Activated gamma-delta T cell treated with Interleukin-2 at 50 U/mL for 16 hours (primary cell): Measurements from ENCODE around the gene RANBP17.

Experiments
- DNase-seq: peaks from one replicate; pipeline ENCODE4 v3.0.0-alpha.2; 2020

The RANBP17 gene

GRCh38 chr5:171306781-171307591, 445.2 kb downstream of the RANBP17 start:
- DNase-seq: no peak

DNA sequence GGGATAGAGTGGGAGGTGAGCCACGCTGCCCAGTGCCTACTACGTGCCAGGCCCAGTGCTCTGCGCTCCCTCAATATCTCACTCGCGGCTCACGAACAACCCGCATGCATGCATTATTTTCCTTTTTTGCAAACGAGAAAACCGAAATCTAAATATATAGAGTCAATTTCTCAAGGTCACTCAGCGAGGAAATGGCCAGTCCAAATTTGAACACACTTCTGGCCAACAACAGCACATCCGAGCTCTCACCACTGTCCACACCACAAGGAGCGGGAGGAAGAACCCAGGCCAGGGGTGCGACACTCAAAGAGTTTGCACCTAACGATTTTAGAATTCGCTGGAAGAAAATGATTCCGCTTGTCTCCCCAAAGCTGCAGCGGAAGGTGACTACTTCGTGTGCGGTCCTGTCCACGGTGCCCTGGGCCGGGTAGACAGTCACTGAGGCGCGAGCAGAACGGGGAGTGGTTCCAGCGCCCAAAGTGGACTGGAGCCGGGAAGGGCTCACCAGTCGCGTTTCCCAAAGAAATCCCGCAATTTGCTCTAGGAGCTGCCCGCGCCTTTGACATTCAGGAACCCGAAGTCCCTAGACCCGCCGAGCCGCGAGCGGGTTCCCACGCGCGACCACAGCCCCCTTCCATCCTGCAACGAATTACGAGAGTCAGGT, 446.1 kb downstream of the RANBP17 start:
- DNase-seq: no peak

DNA sequence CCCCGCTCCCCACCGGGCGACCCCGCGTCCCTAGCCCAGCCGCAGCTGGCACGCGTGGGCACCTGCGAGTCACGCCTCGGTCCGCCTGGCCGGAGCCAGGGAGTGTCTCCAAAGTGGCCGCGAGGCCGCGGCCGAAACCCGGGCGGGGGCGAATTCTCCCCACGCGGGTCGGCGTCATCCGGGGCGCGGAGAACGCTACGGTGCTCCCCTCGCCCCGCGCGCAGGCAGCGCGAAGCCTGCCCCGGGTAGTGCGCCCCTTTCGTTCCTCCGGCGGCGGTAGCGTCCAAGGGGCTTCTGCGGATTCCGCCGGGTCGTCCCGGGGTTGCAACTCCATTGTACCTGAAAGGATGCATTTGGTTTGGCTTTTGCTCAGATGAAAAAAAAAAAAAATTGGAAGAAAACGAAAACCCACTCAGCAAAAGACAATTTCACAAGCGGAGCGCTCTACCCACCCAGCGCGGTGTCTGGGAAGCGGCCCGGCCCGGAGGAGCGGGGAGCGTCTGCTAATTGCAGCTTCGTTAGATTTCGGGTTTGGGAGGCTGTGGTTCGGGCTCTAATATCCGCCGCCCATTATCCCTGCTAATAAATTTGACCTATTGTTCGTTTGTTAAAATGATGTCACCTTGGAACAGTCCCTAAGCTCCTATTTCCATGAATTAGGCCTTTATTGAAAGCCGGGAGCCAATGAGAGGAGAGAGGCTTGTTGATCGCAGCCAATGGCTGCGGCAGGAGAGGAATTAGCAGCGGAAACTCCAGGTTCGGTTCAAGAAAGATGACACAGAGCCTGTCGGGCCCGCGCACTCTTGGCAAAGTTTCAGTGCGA, 446.8 kb downstream of the RANBP17 start, which contains the start of gene TLX3:
TSS of gene TLX3 (plus strand) at position 796 of the 823 bp plus-strand sequence. CDS start 118 bp downstream, outside the sequence.
- no peak for DNase-seq

- DNase-seq: no peak
Measured at GRCh38 chr5:171309276-171310211, 447.7 kb downstream of the RANBP17 start.

DNA sequence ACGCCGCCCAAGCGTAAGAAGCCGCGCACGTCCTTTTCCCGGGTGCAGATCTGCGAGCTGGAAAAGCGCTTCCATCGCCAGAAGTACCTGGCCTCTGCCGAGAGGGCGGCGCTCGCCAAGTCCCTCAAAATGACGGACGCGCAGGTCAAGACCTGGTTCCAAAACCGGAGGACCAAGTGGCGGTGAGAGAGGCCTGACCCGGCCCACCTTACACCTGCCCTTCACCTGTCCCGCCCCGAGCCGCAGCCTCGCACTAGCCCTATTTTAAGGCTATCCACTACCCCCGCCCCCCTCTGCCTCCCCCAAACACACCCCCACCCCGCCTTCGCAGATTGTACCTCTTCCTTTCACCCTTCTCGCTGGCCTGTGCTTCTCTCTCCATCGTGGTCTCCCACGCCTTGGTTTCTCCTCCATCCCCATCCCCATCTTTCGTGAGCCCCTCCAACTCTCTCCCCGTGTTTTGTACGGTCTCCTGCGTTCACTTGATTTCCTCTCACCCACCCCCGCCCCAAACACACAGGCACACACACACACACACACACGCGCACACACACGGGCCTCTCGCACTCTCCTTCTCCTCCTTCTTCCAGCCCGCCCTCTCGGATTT, 448.5 kb downstream of the RANBP17 start:
- no peak for DNase-seq

DNA sequence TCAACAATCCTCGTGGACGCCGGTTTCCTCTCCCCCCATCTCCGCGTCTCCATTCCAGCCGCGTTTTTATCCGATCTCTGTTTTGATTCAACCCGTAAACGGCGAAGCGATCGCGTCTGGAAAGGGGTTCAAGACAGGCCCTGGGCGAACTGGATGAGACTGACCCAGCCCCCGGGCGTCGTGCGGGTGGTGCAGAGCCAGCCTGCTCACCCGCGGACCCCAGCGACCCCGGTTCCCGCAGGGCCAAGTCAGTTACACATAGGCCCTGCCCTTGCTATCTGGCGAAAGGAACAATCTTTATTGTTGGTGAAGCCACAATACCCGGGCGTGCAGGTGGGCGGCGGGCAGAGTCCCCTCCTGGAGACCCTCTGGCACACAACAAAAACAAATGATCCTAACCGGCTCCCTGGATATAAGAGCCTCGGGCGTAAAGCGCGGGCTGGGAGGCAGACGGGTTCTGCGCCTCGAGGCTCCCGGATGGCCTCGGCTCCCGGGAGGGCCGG, 449.1 kb downstream of the RANBP17 start:
- DNase-seq: no peak

GRCh38 chr5:171311322-171312077, 449.7 kb downstream of the RANBP17 start:
- no peak for DNase-seq

DNA sequence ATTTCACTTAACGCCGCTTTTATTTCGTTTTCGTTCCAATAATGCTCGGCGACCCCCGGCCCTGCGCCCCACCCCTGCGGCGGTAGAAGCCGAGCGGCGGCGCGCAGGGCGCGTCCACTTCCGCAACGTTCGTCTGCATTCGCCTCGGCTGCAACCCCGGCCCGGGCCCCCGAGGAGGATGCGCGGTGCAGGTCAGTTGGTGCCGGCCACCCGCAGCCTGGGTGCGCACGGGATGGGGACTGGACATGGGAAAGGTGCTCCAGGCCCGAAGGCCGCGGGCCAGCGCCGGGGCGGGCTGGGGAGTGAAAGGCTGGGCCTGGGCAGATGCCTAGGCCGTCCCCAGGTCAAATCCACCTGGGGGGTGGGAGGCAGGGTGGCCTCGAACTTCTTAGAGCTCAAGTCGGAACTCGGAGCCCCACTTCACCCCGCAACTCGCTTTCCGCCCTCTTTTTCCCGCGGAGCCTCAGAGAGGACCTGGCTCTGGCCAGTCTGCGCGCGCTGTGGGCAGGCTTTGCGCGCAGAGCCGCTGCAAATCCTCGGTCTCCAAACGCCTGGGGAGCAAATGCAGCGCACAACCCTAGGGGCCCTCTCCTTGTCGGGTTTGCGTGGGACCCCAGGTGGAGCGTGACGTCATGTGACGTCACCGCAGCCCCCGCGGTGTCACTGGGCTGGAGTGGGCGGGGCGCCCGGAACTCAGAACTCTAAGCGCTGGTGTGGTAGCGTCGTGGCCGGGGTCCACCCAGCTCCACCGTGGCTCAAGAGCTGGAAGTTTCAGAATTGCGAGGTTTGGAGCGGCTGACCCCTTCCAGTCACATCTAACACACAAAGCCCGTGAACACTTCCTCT, 450.5 kb downstream of the RANBP17 start:
- DNase-seq: no peak

GRCh38 chr5:171313481-171314206, 451.8 kb downstream of the RANBP17 start:
- DNase-seq: no peak

GRCh38 chr5:171314728-171315385, 453.0 kb downstream of the RANBP17 start:
- no peak for DNase-seq

DNA sequence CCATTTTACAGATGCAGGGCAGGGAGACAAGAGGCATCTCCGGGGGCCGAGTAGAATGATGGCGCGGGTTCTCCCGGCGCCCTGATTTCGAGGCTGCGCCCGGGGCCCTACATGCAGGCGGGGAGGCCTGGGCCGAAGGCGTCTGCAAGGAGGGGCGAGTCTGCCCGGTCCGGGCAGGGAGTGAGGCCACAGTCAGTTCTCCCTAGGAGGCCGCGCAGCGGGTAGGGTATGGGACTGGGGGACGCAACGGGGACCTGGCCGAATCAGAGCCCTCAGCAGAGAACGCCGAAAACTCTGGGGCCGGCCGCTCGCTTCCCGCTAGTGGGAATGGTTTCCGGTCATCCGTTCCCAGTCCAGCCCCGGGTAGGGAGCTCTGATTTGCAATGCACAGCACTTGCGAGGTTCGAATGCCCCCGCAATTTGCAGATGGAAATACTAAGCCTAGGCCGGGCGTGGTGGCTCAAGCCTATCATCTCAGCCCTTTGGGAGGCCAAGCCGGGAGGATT, 453.6 kb downstream of the RANBP17 start:
- no peak for DNase-seq

- DNase-seq: no peak
Measured at GRCh38 chr5:171315925-171316257, 454.1 kb downstream of the RANBP17 start.

- DNase-seq: no peak
Measured at GRCh38 chr5:171316258-171317121, 454.7 kb downstream of the RANBP17 start.

DNA sequence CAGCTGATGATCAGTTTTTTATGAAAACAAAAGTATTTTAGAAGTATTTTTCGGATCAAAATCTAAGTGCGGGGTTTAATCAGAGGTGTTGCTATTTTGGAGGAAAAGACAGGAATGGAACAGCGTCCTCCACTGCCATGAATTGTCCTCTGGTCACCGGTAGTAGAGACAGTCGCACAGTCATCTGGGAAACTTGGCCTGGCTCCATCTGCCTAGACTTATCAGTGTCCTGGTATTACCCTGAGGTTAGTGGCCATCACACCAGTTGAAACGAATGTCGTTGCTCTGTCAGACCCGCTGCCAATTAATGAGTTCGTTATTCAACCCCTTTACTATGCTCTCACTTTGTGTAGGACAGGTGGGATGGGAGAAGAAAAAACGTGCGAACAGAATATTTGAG, 455.4 kb downstream of the RANBP17 start:
- DNase-seq: no peak

- DNase-seq: no peak
Measured at GRCh38 chr5:171318026-171318425, 456.2 kb downstream of the RANBP17 start.

GRCh38 chr5:171321447-171321846, 459.6 kb downstream of the RANBP17 start:
- no peak for DNase-seq

GRCh38 chr5:171322527-171322926, 460.7 kb downstream of the RANBP17 start:
- no peak for DNase-seq
